HepG2 (cell line): Measurements from ENCODE around the gene SEMA7A. TPM values are rescaled to one million over a fixed set of nuclear protein-coding genes. Genes with fewer than 3 reads are reported as not detected.
A peak's percentile ranks its signal among the peaks of the same experiment; 100 is the strongest.

ENCODE experiments used
- ATAC-seq: fragments of 200-7000 bp; cut with Tn5 transposase; 3 replicates; pipeline ENCODE4 v1.9.1; 2020; ENCODE audit warnings: mild to moderate bottlenecking, moderate library complexity
- BruUV-seq: library from RNA; stranded (reverse); fragments of 400-500 nt; replicated peaks from 2 replicates; lab custom pipeline; 2021; lab: Mats Ljungman, UMichigan
- CTCF ChIA-PET: fragments of 300-600 bp; formaldehyde crosslinking; extraction: SDS; loops from one replicate; lab custom pipeline; 2021; ENCODE audit warnings: low total read pairs, inconsistent platforms, low intra/inter-chr PET ratio; lab: Yijun Ruan, JAX
- POLR2A ChIA-PET: fragments of 350-600 bp; sonication (Branson Sonifier 250); formaldehyde crosslinking; loops from one replicate; lab custom pipeline; 2020; ENCODE audit warnings: antibody characterized with exemption, inconsistent platforms; lab: Yijun Ruan, JAX
- DNase-seq: peaks from one replicate; pipeline ENCODE4 v3.0.0-alpha.2; 2015; ENCODE audit warnings: low spot score
- FAIRE-seq: peaks from 3 replicates; lab custom pipeline; 2011; peaks lifted over from hg19 to GRCh38; lab: Jason Lieb, UNC
- H2AFZ ChIP-seq: one replicate; pipeline ENCODE4 v1.6.1; 2011; ENCODE audit warnings: low read length, inconsistent platforms
- H3K27ac ChIP-seq: fragments of 300-600 bp; 3 replicates; pipeline ENCODE4 v1.8.0; 2011; ENCODE audit warnings: mixed run types, mild to moderate bottlenecking, mixed read lengths, low read length, inconsistent platforms; ENCODE audit not compliant: insufficient read depth; ENCODE audit errors: extremely low read length
- H3K27me3 ChIP-seq, 2 experiments: fragments of 200-600 bp in 1 of 2; 2 replicates in 1 of 2; 3 replicates in 1 of 2; pipeline versions ENCODE4 v1.6.0 to v1.8.0; 2011; ENCODE audit warnings: low read length in 2 of 2, mild to moderate bottlenecking in 2 of 2, moderate library complexity in 2 of 2, inconsistent platforms in 1 of 2; ENCODE audit not compliant: insufficient read depth in 2 of 2, control insufficient read depth in 1 of 2
- H3K36me3 ChIP-seq, 2 experiments: fragments of 200-600 bp in 1 of 2; replicated peaks in 1 of 2; 2 replicates in 1 of 2; 3 replicates in 1 of 2; pipeline versions ENCODE4 v1.5.1 to v1.8.0; 2011; ENCODE audit warnings: low read length in 2 of 2, inconsistent platforms in 1 of 2; ENCODE audit not compliant: insufficient read depth in 2 of 2, control insufficient read depth in 1 of 2
- H3K4me1 ChIP-seq: 2 replicates; pipeline ENCODE4 v1.5.1; 2012; ENCODE audit warnings: low read length, inconsistent platforms; ENCODE audit not compliant: insufficient read depth
- H3K4me2 ChIP-seq: 2 replicates; pipeline ENCODE4 v1.6.0; 2011; ENCODE audit warnings: low read depth, low read length, inconsistent platforms
- H3K4me3 ChIP-seq, 3 experiments: fragments of 200-600 bp in 1 of 3; sonication (generic), shearing (Covaris generic) in 1 of 3; replicated peaks in 1 of 3; 2 replicates each; pipeline ENCODE4 v1.5.1; 2011 to 2016; ENCODE audit warnings: low read length in 3 of 3, inconsistent platforms in 2 of 3, low read depth in 2 of 3, mild to moderate bottlenecking in 2 of 3, control low read depth in 1 of 3, mixed read lengths in 1 of 3; ENCODE audit not compliant: insufficient read depth in 1 of 3
- H3K79me2 ChIP-seq: one replicate; pipeline ENCODE4 v1.6.1; 2011; ENCODE audit warnings: low read length, inconsistent platforms; ENCODE audit not compliant: insufficient read depth
- H3K9ac ChIP-seq: 2 replicates; pipeline ENCODE4 v1.6.0; 2011; ENCODE audit warnings: mild to moderate bottlenecking, low read depth, low read length, inconsistent platforms; ENCODE audit not compliant: insufficient read depth
- H3K9me3 ChIP-seq: 2 replicates; pipeline ENCODE4 v1.5.1; 2012; ENCODE audit warnings: mild to moderate bottlenecking, low read length
- H4K20me1 ChIP-seq: 2 replicates; pipeline ENCODE4 v1.6.0; 2011; ENCODE audit warnings: inconsistent platforms, mild to moderate bottlenecking, low read length, moderate library complexity; ENCODE audit not compliant: insufficient read depth
- AGO2 ChIP-seq: fragments of 200-400 bp; formaldehyde crosslinking; optimal IDR thresholded peaks from 2 replicates; pipeline ENCODE3; 2017; ENCODE audit warnings: mild to moderate bottlenecking, low read depth, low read length, moderate library complexity
- HNF4A ChIP-seq: sonication (generic); formaldehyde crosslinking; IDR thresholded peaks from 2 replicates; pipeline ENCODE4 v1.4.0; 2020; ENCODE audit warnings: missing genetic modification reagents
- KLF11 ChIP-seq: IDR thresholded peaks from 2 replicates; pipeline ENCODE4 v1.6.1; 2016; ENCODE audit warnings: missing compliant biosample characterization
- RARA ChIP-seq: IDR thresholded peaks from 2 replicates; pipeline ENCODE4 v1.6.1; 2016; ENCODE audit warnings: missing genetic modification reagents, missing compliant biosample characterization
- ZNF101 ChIP-seq: sonication (generic); formaldehyde crosslinking; IDR thresholded peaks from 2 replicates; pipeline ENCODE4 v1.4.0; 2020; ENCODE audit warnings: mild to moderate bottlenecking, low read depth, missing genetic modification reagents, borderline replicate concordance
- ZNF34 ChIP-seq: sonication (generic); formaldehyde crosslinking; IDR thresholded peaks from 2 replicates; pipeline ENCODE4 v1.4.0; 2020; ENCODE audit warnings: mild to moderate bottlenecking, missing genetic modification reagents, borderline replicate concordance
- ZNF350 ChIP-seq: sonication (generic); formaldehyde crosslinking; IDR thresholded peaks from 2 replicates; pipeline ENCODE4 v1.4.0; 2020; ENCODE audit warnings: mild to moderate bottlenecking, low read depth, missing genetic modification reagents, borderline replicate concordance
- ZNF558 ChIP-seq: sonication (generic); formaldehyde crosslinking; IDR thresholded peaks from 2 replicates; pipeline ENCODE4 v1.9.0; 2022; ENCODE audit warnings: mild to moderate bottlenecking, missing genetic modification reagents, borderline replicate concordance
- WGBS: methylation state at CpG from one replicate; pipeline ENCODE4 v1.1.6; 2017; ENCODE audit warnings: low lambda C conversion rate; 5-methylcytosine and 5-hydroxymethylcytosine counted together
- in situ Hi-C: cut with HindIII; loops from 2 replicates; pipeline ENCODE4 v1.10.0; 2017; ENCODE audit warnings: low pct_unique_long_range_greater_than_20kb; ENCODE audit not compliant: extremely low pct_ligation_motif_present
- intact Hi-C: fragments of 100-400 bp; cut with micrococcal nuclease; formaldehyde crosslinking; loops from one replicate; pipeline ENCODE4 v1.10.0; 2022; ENCODE audit not compliant: unreplicated experiment
- polyA plus RNA-seq, 8 experiments: library from polyadenylated mRNA; depleted of rRNA in 3 of 8; stranded (reverse) in 7 of 8; unstranded in 1 of 8; fragments of >200 nt; fragmentation: Illumina TruSeq in 4 of 8; extraction: Trizol in 4 of 8; gene quantifications; 2 replicates each; pipeline versions ENCODE4 v1.2.1 to v1.2.3, GENCODE V29; 2011 to 2016; ENCODE audit warnings: low read depth in 4 of 8, missing spikeins in 1 of 8, mixed read lengths in 1 of 8; ENCODE audit not compliant: insufficient read depth in 1 of 8
- total RNA-seq, 5 experiments: library from RNA; depleted of rRNA; stranded (reverse); fragments of >200 nt; fragmentation: Illumina TruSeq; extraction: Trizol; gene quantifications; 2 replicates each; pipeline ENCODE4 v1.2.3, GENCODE V29; 2016; ENCODE audit warnings: low read depth in 1 of 5
- TF ChIP-seq, protein P1 (sequence below): sonication (generic); formaldehyde crosslinking; IDR thresholded peaks from 2 replicates; pipeline ENCODE4 v1.5.0; 2020; ENCODE audit warnings: mild to moderate bottlenecking, missing genetic modification reagents
- TF ChIP-seq, protein P2 (sequence below): sonication (generic); formaldehyde crosslinking; IDR thresholded peaks from 2 replicates; pipeline ENCODE4 v1.8.0; 2022; ENCODE audit warnings: missing genetic modification reagents, mild to moderate bottlenecking, moderate library complexity, borderline replicate concordance
- TF ChIP-seq, protein P3 (sequence below): sonication (generic); formaldehyde crosslinking; IDR thresholded peaks from 2 replicates; pipeline ENCODE4 v1.4.0; 2020; ENCODE audit warnings: missing genetic modification reagents
- TF ChIP-seq, protein P4 (sequence below): sonication (generic); formaldehyde crosslinking; IDR thresholded peaks from 2 replicates; pipeline ENCODE4 v1.4.0; 2020; ENCODE audit warnings: missing genetic modification reagents

The SEMA7A gene
- total and polyA plus RNA-seq, 2 of the 13 experiments (the other 11 are each of a cell fraction or from before 2014, with no cell fraction given), result 9.0 to 15.8 TPM

DNA sequence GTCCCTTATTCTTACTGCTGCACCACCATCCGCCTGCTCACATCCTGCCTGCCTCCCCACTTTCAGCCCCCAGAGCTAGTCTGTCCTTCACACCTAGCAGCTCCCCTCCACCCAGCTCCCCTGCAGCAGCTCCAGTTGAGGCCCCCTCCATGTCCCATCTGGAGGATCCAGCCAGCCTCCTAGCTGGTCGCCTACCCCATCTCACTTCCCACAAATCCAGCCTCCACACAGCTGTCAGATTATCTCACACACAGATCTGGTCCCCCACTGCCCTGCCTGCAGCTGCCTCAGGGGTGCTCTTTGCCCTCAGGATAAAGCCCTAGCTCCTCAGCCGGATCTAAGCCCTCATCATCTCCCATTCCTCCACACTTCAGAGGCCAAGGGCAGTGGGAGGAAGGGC is 8.8 kb upstream of the SEMA7A start:
- Histone ChIP-seq H3K27me3 (no peaks in the 10 kb centered on the region), H3K9me3 (no peaks in the 10 kb centered on the region), H3K27ac (peak overlapping the region; percentile 97), H3K4me3 (peak overlapping the region; percentile 46 to 74 (median 52)), H2AFZ (no peak overlapping the region), H3K9ac (peak overlapping the region; percentile 94), H4K20me1 (no peaks in the 10 kb centered on the region), H3K79me2 (no peaks in the 10 kb centered on the region), H3K4me2 (peak overlapping the region; percentile 100), H3K36me3 (peaks cover 2 to 9% of the 10 kb centered on the region in 2 experiments; a peak in 2 of 5 replicates), H3K4me1 (peaks cover 97% of the 10 kb centered on the region)
- ChIA-PET CTCF (no interaction called here), POLR2A (interaction anchor here (0.7 to 9.6 kb wide), 29 partner anchors 12 to 1009 kb away, joined by 3 to 357 read pairs (median 7); partner anchors contain the start of genes ARID3B, SEMA7A and UBL7)
- FAIRE-seq (no peak), ATAC-seq (peak; percentile 26), DNase-seq (peak; percentile 39)
- in situ Hi-C loops, result no loop called here
- BruUV-seq, result no TSS peak
- WGBS, result 4% methylated on average over 3 of the region's 3 CpGs
- intact Hi-C loops, result loop anchor here (1.0 to 5.0 kb wide), 3 partner anchors 19 to 175 kb away; partner anchors contain the start of genes CLK3 and UBL7
- TF ChIP-seq ZNF350 (0 out of 2 replicates have a peak, but pooled peaks have one; percentile 5), RARA (CRISPR knock-in tag) (peak; percentile 45), HNF4A (CRISPR knock-in tag) (peak; percentile 78), AGO2 (peak; percentile 67), KLF11 (no peak), ZNF101 (no peak), ZNF34 (CRISPR knock-in tag) (no peak), ZNF558 (CRISPR knock-in tag) (0 out of 2 replicates have a peak, but pooled peaks have one; percentile 68)
- TF ChIP-seq, protein P1, sequence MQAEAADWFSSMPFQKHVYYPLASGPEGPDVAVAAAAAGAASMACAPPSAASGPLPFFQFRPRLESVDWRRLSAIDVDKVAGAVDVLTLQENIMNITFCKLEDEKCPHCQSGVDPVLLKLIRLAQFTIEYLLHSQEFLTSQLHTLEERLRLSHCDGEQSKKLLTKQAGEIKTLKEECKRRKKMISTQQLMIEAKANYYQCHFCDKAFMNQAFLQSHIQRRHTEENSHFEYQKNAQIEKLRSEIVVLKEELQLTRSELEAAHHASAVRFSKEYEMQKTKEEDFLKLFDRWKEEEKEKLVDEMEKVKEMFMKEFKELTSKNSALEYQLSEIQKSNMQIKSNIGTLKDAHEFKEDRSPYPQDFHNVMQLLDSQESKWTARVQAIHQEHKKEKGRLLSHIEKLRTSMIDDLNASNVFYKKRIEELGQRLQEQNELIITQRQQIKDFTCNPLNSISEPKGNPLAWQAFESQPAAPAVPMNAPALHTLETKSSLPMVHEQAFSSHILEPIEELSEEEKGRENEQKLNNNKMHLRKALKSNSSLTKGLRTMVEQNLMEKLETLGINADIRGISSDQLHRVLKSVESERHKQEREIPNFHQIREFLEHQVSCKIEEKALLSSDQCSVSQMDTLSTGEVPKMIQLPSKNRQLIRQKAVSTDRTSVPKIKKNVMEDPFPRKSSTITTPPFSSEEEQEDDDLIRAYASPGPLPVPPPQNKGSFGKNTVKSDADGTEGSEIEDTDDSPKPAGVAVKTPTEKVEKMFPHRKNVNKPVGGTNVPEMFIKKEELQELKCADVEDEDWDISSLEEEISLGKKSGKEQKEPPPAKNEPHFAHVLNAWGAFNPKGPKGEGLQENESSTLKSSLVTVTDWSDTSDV (CRISPR knock-in tag), result no peak
- TF ChIP-seq, protein P2, sequence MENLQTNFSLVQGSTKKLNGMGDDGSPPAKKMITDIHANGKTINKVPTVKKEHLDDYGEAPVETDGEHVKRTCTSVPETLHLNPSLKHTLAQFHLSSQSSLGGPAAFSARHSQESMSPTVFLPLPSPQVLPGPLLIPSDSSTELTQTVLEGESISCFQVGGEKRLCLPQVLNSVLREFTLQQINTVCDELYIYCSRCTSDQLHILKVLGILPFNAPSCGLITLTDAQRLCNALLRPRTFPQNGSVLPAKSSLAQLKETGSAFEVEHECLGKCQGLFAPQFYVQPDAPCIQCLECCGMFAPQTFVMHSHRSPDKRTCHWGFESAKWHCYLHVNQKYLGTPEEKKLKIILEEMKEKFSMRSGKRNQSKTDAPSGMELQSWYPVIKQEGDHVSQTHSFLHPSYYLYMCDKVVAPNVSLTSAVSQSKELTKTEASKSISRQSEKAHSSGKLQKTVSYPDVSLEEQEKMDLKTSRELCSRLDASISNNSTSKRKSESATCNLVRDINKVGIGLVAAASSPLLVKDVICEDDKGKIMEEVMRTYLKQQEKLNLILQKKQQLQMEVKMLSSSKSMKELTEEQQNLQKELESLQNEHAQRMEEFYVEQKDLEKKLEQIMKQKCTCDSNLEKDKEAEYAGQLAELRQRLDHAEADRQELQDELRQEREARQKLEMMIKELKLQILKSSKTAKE (CRISPR knock-in tag), result peak; percentile 30; the same call in 1 of the 2 replicates
- TF ChIP-seq, protein P3, sequence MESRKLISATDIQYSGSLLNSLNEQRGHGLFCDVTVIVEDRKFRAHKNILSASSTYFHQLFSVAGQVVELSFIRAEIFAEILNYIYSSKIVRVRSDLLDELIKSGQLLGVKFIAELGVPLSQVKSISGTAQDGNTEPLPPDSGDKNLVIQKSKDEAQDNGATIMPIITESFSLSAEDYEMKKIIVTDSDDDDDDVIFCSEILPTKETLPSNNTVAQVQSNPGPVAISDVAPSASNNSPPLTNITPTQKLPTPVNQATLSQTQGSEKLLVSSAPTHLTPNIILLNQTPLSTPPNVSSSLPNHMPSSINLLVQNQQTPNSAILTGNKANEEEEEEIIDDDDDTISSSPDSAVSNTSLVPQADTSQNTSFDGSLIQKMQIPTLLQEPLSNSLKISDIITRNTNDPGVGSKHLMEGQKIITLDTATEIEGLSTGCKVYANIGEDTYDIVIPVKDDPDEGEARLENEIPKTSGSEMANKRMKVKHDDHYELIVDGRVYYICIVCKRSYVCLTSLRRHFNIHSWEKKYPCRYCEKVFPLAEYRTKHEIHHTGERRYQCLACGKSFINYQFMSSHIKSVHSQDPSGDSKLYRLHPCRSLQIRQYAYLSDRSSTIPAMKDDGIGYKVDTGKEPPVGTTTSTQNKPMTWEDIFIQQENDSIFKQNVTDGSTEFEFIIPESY (CRISPR knock-in tag), result 0 out of 2 replicates have a peak, but pooled peaks have one; percentile 16
- TF ChIP-seq, protein P4, sequence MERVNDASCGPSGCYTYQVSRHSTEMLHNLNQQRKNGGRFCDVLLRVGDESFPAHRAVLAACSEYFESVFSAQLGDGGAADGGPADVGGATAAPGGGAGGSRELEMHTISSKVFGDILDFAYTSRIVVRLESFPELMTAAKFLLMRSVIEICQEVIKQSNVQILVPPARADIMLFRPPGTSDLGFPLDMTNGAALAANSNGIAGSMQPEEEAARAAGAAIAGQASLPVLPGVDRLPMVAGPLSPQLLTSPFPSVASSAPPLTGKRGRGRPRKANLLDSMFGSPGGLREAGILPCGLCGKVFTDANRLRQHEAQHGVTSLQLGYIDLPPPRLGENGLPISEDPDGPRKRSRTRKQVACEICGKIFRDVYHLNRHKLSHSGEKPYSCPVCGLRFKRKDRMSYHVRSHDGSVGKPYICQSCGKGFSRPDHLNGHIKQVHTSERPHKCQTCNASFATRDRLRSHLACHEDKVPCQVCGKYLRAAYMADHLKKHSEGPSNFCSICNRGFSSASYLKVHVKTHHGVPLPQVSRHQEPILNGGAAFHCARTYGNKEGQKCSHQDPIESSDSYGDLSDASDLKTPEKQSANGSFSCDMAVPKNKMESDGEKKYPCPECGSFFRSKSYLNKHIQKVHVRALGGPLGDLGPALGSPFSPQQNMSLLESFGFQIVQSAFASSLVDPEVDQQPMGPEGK, result peak; percentile 61
